Measurements from ENCODE around the gene NPPC.

DNA sequence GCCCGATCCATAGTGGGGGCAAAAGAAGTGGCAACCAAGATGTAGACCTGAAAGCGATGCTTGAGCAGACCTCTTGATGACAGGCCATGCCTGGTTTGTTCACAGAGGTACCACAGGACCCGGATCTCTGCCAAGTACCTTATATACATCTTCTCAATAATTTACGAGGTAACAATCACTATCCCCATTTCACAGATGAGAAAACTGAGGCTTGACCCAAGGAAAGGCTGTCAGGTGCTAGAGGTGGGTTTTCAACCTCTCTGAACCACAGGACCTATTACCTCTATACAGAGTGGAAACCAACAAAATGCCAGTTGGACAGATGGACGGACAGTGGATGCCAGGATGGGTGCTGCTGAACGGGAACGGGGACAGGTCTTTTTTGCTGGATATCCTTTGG is 21.5 kb upstream of the NPPC start:
- TF ChIP-seq CTCF (conservative IDR thresholded peaks at IDR 0.05) (no peak), EZH2 (IDR thresholded peaks at IDR 0.05; ENCODE audit: low read depth) (no peak)

Measured in PC-9 (cell line).